IMR-90 (cell line): ENCODE data around the gene KDELR1. TPM values are rescaled to one million over a fixed set of nuclear protein-coding genes. Genes with fewer than 3 reads are reported as not detected.

ENCODE experiments used
- ATAC-seq: fragments of 200-7000 bp; cut with Tn5 transposase; 2 replicates; pipeline ENCODE4 v1.9.1; 2020; ENCODE audit warnings: low read depth, mild to moderate bottlenecking, moderate library complexity
- BruUV-seq: library from RNA; stranded (reverse); fragments of 400-500 nt; replicated peaks from 2 replicates; lab custom pipeline; 2021; lab: Mats Ljungman, UMichigan
- CTCF ChIA-PET: fragments of 300-600 bp; formaldehyde crosslinking; extraction: SDS; loops from one replicate; lab custom pipeline; 2021; ENCODE audit warnings: antibody characterized with exemption; lab: Yijun Ruan, JAX
- POLR2A ChIA-PET: fragments of 300-600 bp; sonication (Branson Sonifier 250); formaldehyde crosslinking; loops from one replicate; lab custom pipeline; 2022; ENCODE audit warnings: antibody characterized with exemption; ENCODE audit not compliant: unreplicated experiment; lab: Charles Lee
- DNase-seq: peaks from one replicate; pipeline ENCODE4 v3.0.0; 2013
- H2AFZ ChIP-seq: replicated peaks from 2 replicates; pipeline ENCODE3; 2013; ENCODE audit warnings: low read length, mild to moderate bottlenecking; ENCODE audit not compliant: poor library complexity
- H2AK5ac ChIP-seq: 2 replicates; pipeline ENCODE4 v1.6.1; 2013; ENCODE audit warnings: low read depth, low read length, inconsistent platforms
- H2AK9ac ChIP-seq: replicated peaks from 2 replicates; pipeline ENCODE3; 2013; ENCODE audit warnings: mild to moderate bottlenecking, low read depth, low read length, moderate library complexity; ENCODE audit not compliant: poor library complexity
- H2BK120ac ChIP-seq: 2 replicates; pipeline ENCODE4 v1.6.1; 2013; ENCODE audit warnings: low read depth, low read length, inconsistent platforms
- H2BK15ac ChIP-seq: 3 replicates; pipeline ENCODE4 v1.6.1; 2013; ENCODE audit warnings: low read depth, low read length, inconsistent platforms
- H2BK20ac ChIP-seq: 2 replicates; pipeline ENCODE4 v1.6.1; 2013; ENCODE audit warnings: low read depth, mild to moderate bottlenecking, inconsistent platforms, low read length, moderate library complexity
- H2BK5ac ChIP-seq: 2 replicates; pipeline ENCODE4 v1.6.1; 2013; ENCODE audit warnings: mild to moderate bottlenecking, low read depth, low read length, inconsistent platforms; ENCODE audit not compliant: poor library complexity, severe bottlenecking
- H3K14ac ChIP-seq: replicated peaks from 2 replicates; pipeline ENCODE4 v1.6.1; 2013; ENCODE audit warnings: low read depth, low read length, inconsistent platforms
- H3K18ac ChIP-seq: 2 replicates; pipeline ENCODE4 v1.6.1; 2013; ENCODE audit warnings: low read depth, low read length, control low read depth
- H3K23ac ChIP-seq: 2 replicates; pipeline ENCODE4 v1.6.1; 2013; ENCODE audit warnings: low read depth, low read length, inconsistent platforms
- H3K27ac ChIP-seq: 2 replicates; pipeline ENCODE4 v1.5.1; 2013; ENCODE audit warnings: mild to moderate bottlenecking, control low read depth, low read length; ENCODE audit not compliant: insufficient read depth
- H3K27me3 ChIP-seq: 2 replicates; pipeline ENCODE4 v1.6.1; 2013; ENCODE audit warnings: low read length; ENCODE audit not compliant: control insufficient read depth, insufficient read depth
- H3K36me3 ChIP-seq: 2 replicates; pipeline ENCODE4 v1.6.1; 2013; ENCODE audit warnings: low read length, mixed read lengths; ENCODE audit not compliant: control insufficient read depth, insufficient read depth
- H3K4ac ChIP-seq: 2 replicates; pipeline ENCODE4 v1.6.1; 2013; ENCODE audit warnings: low read depth, low read length, inconsistent platforms
- H3K4me1 ChIP-seq: 2 replicates; pipeline ENCODE4 v1.6.1; 2013; ENCODE audit warnings: low read length, mixed read lengths; ENCODE audit not compliant: control insufficient read depth, insufficient read depth
- H3K4me2 ChIP-seq: 2 replicates; pipeline ENCODE4 v1.6.1; 2013; ENCODE audit warnings: low read depth, mild to moderate bottlenecking, control low read depth, low read length, moderate library complexity
- H3K4me3 ChIP-seq: 2 replicates; pipeline ENCODE4 v1.5.1; 2013; ENCODE audit warnings: low read depth, mild to moderate bottlenecking, control low read depth, low read length, moderate library complexity; ENCODE audit not compliant: insufficient read depth
- H3K56ac ChIP-seq: 2 replicates; pipeline ENCODE4 v1.6.1; 2013; ENCODE audit warnings: low read length, inconsistent platforms; ENCODE audit not compliant: insufficient read depth; ENCODE audit errors: extremely low read depth
- H3K79me1 ChIP-seq, 2 experiments: 2 replicates each; pipeline ENCODE4 v1.6.1; 2013; ENCODE audit warnings: low read length in 2 of 2, inconsistent platforms in 1 of 2, low read depth in 1 of 2
- H3K9ac ChIP-seq: 2 replicates; pipeline ENCODE4 v1.6.1; 2013; ENCODE audit warnings: low read depth, low read length, control low read depth
- H3K9me1 ChIP-seq: 2 replicates; pipeline ENCODE4 v1.6.1; 2013; ENCODE audit warnings: low read length, inconsistent platforms; ENCODE audit not compliant: insufficient read depth
- H3K9me3 ChIP-seq: 2 replicates; pipeline ENCODE4 v1.6.1; 2013; ENCODE audit warnings: low read length; ENCODE audit not compliant: control insufficient read depth, insufficient read depth
- H4K20me1 ChIP-seq: 2 replicates; pipeline ENCODE4 v1.6.1; 2013; ENCODE audit warnings: low read length, inconsistent platforms; ENCODE audit not compliant: insufficient read depth
- H4K5ac ChIP-seq: 2 replicates; pipeline ENCODE4 v1.6.1; 2013; ENCODE audit warnings: mild to moderate bottlenecking, low read depth, low read length, control low read depth
- H4K8ac ChIP-seq, 2 experiments: 2 replicates each; pipeline ENCODE4 v1.6.1; 2013; ENCODE audit warnings: low read depth in 2 of 2, low read length in 2 of 2, control low read depth in 1 of 2, inconsistent platforms in 1 of 2
- H4K91ac ChIP-seq: 2 replicates; pipeline ENCODE4 v1.6.1; 2013; ENCODE audit warnings: low read depth, low read length, inconsistent platforms; ENCODE audit not compliant: insufficient read depth
- CHD1 ChIP-seq: IDR thresholded peaks from 2 replicates; pipeline ENCODE4 v1.6.1; 2012; ENCODE audit warnings: low read depth, low read length, improper control_type of control experiment
- CTCF ChIP-seq: conservative IDR thresholded peaks from 2 replicates; pipeline ENCODE4 v1.5.1; 2012; ENCODE audit warnings: mild to moderate bottlenecking, low read depth, low read length, improper control_type of control experiment
- ELK1 ChIP-seq: fragments of 150-350 bp; IDR thresholded peaks from 2 replicates; pipeline ENCODE4 v1.6.1; 2016; ENCODE audit warnings: low read depth, mild to moderate bottlenecking, low read length, moderate library complexity, borderline replicate concordance
- FOS ChIP-seq: fragments of 150-350 bp; IDR thresholded peaks from 2 replicates; pipeline ENCODE4 v1.6.1; 2016; ENCODE audit warnings: low read depth, low read length
- MAFK ChIP-seq: IDR thresholded peaks from 2 replicates; pipeline ENCODE4 v1.6.1; 2012; ENCODE audit warnings: low read depth, low read length, improper control_type of control experiment
- MAZ ChIP-seq: IDR thresholded peaks from 2 replicates; pipeline ENCODE4 v1.6.1; 2012; ENCODE audit warnings: low read depth, mild to moderate bottlenecking, low read length, improper control_type of control experiment, moderate library complexity, borderline replicate concordance
- MXI1 ChIP-seq: IDR thresholded peaks from 2 replicates; pipeline ENCODE4 v1.6.1; 2012; ENCODE audit warnings: low read depth, mild to moderate bottlenecking, low read length, moderate library complexity, borderline replicate concordance
- NFE2L2 ChIP-seq: fragments of 150-350 bp; IDR thresholded peaks from 2 replicates; pipeline ENCODE4 v1.6.1; 2016; ENCODE audit warnings: low read depth, mild to moderate bottlenecking, low read length
- POLR2A ChIP-seq: IDR thresholded peaks from 2 replicates; pipeline ENCODE4 v1.6.1; 2012; ENCODE audit warnings: mild to moderate bottlenecking, low read depth, low read length
- RAD21 ChIP-seq: IDR thresholded peaks from 2 replicates; pipeline ENCODE4 v1.6.1; 2012; ENCODE audit warnings: low read length, improper control_type of control experiment
- RCOR1 ChIP-seq: IDR thresholded peaks from 2 replicates; pipeline ENCODE4 v1.6.1; 2012; ENCODE audit warnings: mild to moderate bottlenecking, low read length, improper control_type of control experiment; ENCODE audit not compliant: insufficient replicate concordance
- RFX5 ChIP-seq: IDR thresholded peaks from 2 replicates; pipeline ENCODE4 v1.8.0; 2012; ENCODE audit warnings: low read depth, mild to moderate bottlenecking, low read length, moderate library complexity
- SMC3 ChIP-seq: fragments of 150-350 bp; IDR thresholded peaks from 2 replicates; pipeline ENCODE4 v1.6.1; 2016; ENCODE audit warnings: low read depth, mild to moderate bottlenecking, antibody characterized with exemption, low read length, moderate library complexity
- USF2 ChIP-seq: fragments of 150-350 bp; IDR thresholded peaks from 2 replicates; pipeline ENCODE4 v1.6.1; 2017; ENCODE audit warnings: mild to moderate bottlenecking, antibody characterized with exemption, low read length, low read depth
- WGBS, 2 experiments: methylation state at CpG; one replicate each; pipeline versions ENCODE4 v1.1.5 to v1.1.7; 2013; ENCODE audit warnings: missing lambda C conversion rate in 2 of 2; ENCODE audit not compliant: insufficient read length in 1 of 2; ENCODE audit errors: extremely low coverage in 2 of 2; 5-methylcytosine and 5-hydroxymethylcytosine counted together
- dilution Hi-C: fragments of 300-500 bp; cut with HindIII; formaldehyde crosslinking; loops from one replicate; pipeline ENCODE4 v1.14.3; 2018; ENCODE audit warnings: low sequenced_read_pairs; ENCODE audit not compliant: unreplicated experiment
- in situ Hi-C: fragments of 300-500 bp; cut with MboI; formaldehyde crosslinking; loops from 3 replicates; pipeline ENCODE4 v1.14.3; 2019; ENCODE audit warnings: low sequenced_read_pairs, inconsistent platforms, mixed read lengths
- intact Hi-C: fragments of 100-400 bp; cut with micrococcal nuclease; formaldehyde crosslinking; loops from 2 replicates; pipeline ENCODE4 v1.10.0; 2022
- polyA plus RNA-seq, 3 experiments: library from polyadenylated mRNA; depleted of rRNA; stranded (reverse); fragments of >200 nt; gene quantifications; 2 replicates each; pipeline ENCODE4 v1.2.3, GENCODE V29; 2012; ENCODE audit warnings: low replicate concordance in 1 of 3
- total RNA-seq: library from RNA; depleted of rRNA; stranded (reverse); fragments of >200 nt; gene quantifications from 2 replicates; pipeline ENCODE4 v1.2.3, GENCODE V29; 2012

The KDELR1 gene
- total and polyA plus RNA-seq, 2 of the 4 experiments (the other 2 are of a cell fraction) = 58.8 to 180 TPM

GRCh38 chr19:48397263-48398101 lies 6.1 kb upstream of the KDELR1 start:
- WGBS, 2 experiments = 59 to 100% methylated on average over 1 to 22 of the region's 22 CpGs
- no TSS peak for BruUV-seq
- H2AFZ ChIP-seq = peak overlapping the region; percentile 90
- TF ChIP-seq SMC3 (no peak), USF2 (no peak), RFX5 (no peak), MXI1 (no peak), MAZ (no peak), NFE2L2 (no peak), MAFK (no peak), POLR2A (no peak), CTCF (no peak), RCOR1 (no peak), ELK1 (no peak), FOS (no peak), CHD1 (no peak), RAD21 (no peak)

More at GRCh38 chr19:48397263-48398101, 6.1 kb upstream of the KDELR1 start:
- Histone ChIP-seq H2AK5ac (peak overlapping the region; percentile 82; the same call in 1 of the 2 replicates), H3K27ac (no peak overlapping the region), H4K91ac (peak overlapping the region; percentile 23; the same call in 1 of the 2 replicates), H3K14ac (peak overlapping the region; percentile 37), H3K79me1 (no peaks in the 10 kb centered on the region), H2BK5ac (no peak overlapping the region), H2BK20ac (no peak overlapping the region), H3K9me1 (peaks cover 3% of the 10 kb centered on the region; the same call in 1 of the 2 replicates), H3K56ac (no peak overlapping the region), H3K9ac (peak overlapping the region; percentile 42; the same call in 1 of the 2 replicates), H3K36me3 (no peaks in the 10 kb centered on the region), H3K4me3 (peak overlapping the region; percentile 26), H2BK120ac (no peak overlapping the region), H2AK9ac (peak overlapping the region; percentile 78), H3K4me1 (peaks cover 4% of the 10 kb centered on the region; the same call in 1 of the 2 replicates), H3K18ac (no peak overlapping the region), H4K5ac (peak overlapping the region; percentile 30; the same call in 1 of the 2 replicates), H4K8ac (peak overlapping the region; percentile 18 to 79; a peak in 2 of 4 replicates), H3K4ac (peak overlapping the region; percentile 83), H3K9me3 (no peaks in the 10 kb centered on the region), H3K4me2 (peak overlapping the region; percentile 64), H3K27me3 (peaks cover 54% of the 10 kb centered on the region), H2BK15ac (no peak overlapping the region), H4K20me1 (no peaks in the 10 kb centered on the region; the same call in 1 of the 2 replicates), H3K23ac (peak overlapping the region; percentile 84)
- intact Hi-C loops (loop anchor here (10.0 kb wide), 1 partner anchor 73 kb away; the partner anchor contains the start of gene EMP3), in situ Hi-C loops (no loop called here), dilution Hi-C loops (no loop called here)
- ChIA-PET CTCF (no interaction called here), POLR2A (no interaction called here)
- DNase-seq (no peak), ATAC-seq (no peak)
